GM04504 (cell line): ENCODE measurements around the gene KCNK7.
A peak's percentile ranks its signal among the peaks of the same experiment; 100 is the strongest.

Experiments
- DNase-seq: peaks from one replicate; pipeline ENCODE4 v3.0.0-alpha.2; 2012; ENCODE audit warnings: low read depth

Gene KCNK7

DNA sequence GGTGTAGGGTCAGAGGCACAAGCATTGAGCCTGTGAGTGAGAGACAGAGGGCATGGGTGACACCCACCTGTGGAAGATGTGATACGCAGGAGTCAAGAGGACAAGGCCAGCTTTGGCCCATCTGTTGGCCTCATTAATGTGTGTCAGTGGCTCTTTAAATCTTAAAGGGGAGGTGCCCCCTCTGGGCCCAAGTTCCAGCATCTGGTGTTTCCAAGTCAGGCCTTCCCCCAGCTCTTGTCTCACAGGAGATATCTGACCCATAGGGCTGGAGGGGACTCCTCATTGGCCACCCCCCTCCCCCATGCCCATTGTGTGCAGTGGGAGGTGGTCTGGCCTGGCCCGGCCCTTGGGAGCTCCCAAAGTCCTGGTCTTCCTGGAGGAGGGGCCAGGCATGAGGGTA lies 8.9 kb downstream of the KCNK7 start:
- no peak for DNase-seq

- DNase-seq: no peak
Measured at GRCh38 chr11:65586247-65586630, 9.4 kb downstream of the KCNK7 start.

DNA sequence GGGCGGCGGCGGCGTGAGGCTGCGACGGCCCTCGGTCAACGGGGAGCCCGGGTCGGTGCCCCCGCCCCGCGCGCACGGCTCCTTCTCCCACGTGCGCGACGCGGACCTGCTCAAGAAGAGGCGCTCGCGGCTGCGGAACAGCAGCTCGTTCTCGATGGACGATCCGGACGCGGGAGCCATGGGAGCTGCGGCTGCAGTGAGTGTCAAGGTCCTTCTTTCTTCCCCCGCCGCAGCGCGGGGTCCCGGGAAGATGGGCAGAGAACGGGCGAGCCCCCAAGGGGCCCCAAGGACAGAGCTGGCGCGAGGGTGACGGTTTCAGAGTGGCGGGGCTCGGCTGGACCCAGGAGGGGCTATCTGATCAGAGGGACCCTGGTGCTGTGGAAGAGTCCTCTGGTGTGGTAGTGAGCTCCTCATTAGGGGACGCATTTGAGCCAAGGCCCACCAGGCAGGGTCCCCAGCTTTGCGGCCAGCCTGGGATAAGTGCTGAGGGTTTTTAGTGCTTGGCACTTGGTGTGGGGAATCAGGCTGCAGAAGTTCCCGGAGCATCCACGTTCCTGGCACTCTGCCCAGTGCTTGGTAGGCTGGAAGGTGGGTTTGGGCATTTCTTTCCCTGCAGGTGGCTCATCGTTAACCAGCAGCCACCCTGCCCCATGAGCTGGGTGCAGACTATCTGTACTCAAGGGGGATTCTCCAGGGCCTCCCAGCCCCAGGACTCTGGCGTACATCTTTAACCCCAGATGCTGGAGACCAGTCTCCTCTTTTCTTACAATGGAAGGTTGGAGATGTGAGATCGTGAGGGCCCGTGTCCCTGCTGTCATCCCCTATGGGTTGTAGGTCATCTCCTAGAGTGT lies 10.0 kb downstream of the KCNK7 start:
- DNase-seq: no peak

GRCh38 chr11:65584723-65585171 lies 10.9 kb downstream of the KCNK7 start:
- no peak for DNase-seq

- DNase-seq: no peak
Measured at GRCh38 chr11:65584106-65584505, 11.5 kb downstream of the KCNK7 start.

GRCh38 chr11:65583589-65583988 lies 12.0 kb downstream of the KCNK7 start:
- DNase-seq: no peak

GRCh38 chr11:65581928-65582327 lies 13.7 kb downstream of the KCNK7 start:
- no peak for DNase-seq

- DNase-seq: no peak
Measured at GRCh38 chr11:65580756-65581155, 14.8 kb downstream of the KCNK7 start.

DNA sequence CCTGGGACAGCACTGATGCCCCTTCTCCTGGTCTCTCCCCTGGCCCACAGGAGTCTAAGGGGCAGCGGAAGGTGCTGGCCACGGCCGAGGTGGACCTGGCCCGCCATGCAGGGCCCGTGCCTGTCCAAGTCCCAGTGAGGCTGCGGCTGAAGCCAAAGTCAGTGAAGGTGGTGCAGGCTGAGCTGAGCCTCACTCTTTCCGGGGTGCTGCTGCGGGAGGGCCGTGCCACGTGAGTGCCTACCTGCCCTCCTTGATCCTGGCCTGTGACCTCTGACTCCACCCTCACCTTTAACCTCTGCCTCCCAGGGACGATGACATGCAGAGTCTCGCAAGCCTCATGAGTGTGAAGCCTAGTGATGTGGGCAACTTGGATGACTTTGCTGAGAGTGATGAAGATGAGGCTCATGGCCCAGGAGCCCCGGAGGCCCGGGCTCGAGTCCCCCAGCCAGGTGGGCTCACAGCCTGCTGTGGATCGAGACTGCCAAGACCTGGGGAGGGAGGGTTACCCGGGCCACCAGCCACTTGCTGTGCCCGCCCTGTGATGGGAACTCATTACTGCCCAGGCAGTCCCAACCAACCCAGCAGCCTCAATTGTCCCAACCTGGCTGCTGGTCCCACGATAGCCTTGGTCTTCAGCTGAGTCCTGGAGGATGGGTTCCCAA lies 15.4 kb downstream of the KCNK7 start:
- no peak for DNase-seq

DNA sequence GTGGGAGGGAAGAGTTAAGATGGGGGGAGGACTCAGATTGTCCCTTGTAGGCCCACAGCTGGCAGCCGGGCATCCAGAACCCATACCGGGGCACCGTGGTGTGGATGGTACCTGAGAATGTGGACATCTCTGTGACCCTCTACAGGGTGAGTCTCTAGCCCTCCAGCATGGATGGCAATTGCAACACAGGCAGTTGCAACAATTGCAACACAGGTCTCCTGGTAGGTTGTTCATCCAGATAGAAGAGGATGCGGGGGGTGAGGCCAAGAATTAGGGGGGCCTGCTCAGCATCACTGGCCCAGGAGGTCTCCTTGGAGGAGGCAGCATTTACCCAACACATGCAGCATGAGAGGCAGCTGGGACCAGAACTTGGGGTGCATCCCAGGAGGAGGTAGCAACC lies 16.3 kb downstream of the KCNK7 start:
- no peak for DNase-seq

- no peak for DNase-seq
Measured at GRCh38 chr11:65578667-65579066, 16.9 kb downstream of the KCNK7 start.

DNA sequence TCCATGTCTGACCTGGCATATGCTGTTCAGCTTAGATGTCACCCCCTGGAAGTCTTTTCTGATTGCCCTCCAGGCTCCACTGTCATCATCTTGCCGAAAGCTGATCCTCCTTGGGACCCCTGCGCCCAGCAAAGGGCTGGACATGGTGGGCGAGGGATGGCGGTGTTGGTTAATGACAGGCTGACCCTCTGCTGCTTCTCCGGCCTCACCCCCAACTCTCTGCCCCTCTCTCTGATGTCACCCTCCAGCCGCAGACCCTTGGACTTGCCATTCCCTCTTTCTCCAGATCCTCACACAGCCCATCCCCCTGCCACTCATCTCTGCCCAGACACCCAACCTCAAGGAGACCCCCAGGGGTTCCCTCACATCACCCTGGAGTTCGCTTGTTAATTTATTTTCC lies 17.5 kb downstream of the KCNK7 start:
- no peak for DNase-seq

DNA sequence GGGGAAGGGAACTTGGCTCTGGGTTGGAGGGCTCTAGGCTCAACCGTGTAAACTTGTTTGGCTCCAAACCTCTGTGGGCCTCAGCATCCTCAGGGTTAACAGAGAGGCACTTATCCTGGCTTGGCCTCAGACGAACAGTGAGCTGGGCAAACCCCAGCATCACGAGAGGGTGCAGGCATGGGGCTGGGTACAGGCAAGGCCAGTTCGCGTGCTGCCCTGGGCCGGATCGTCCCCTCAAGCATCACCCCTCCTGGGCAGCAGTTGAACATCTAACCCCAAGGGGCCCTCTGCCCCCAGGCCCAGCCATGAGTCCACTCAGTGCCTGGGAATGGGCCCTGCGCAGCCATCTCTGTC lies 17.9 kb downstream of the KCNK7 start:
- no peak for DNase-seq

DNA sequence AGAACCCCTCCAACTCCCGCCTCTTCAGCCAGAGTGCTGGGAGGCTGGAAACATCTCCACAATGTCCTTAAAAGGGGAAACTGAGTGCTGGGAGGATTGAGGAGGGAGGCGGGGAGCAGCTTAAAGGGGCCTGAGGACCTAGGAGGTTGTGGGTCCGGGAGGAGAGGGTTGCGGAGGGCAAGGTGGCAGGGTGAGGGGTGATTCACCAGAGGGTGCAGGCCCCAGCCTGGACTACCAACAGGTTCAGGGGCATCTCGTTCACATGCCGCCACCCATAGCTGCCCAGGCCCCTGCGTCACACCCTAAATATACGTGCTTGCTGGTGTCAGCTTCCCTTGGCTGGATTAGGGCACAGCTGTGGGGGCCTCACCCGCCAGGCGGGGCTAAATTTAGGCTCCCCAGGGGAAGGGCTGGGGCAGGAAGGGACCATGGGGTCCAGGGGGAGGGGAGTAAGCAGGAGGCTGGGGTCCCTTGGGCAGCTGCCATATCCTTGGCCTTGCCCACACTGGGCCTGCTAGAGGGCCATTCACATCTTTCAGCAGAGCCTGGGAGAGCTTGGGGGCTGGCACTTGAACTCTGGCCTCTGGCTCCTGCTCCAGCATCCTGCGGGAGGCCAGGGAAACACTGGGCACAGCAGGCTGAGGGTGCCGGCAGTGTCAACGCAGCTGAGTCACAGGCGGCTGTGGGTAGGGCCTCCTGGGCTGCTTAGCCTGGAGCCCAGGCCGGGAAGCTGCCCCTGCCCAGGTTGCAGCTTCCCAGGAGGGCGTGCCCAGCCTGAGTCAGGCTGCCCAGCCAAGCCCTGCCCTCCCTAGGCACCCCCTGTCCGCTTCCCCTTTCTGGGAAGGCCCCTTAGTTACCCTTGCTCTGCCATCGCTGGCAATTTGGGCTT lies 18.5 kb downstream of the KCNK7 start:
- DNase-seq: no peak

- DNase-seq: no peak
Measured at GRCh38 chr11:65576232-65576866, 19.3 kb downstream of the KCNK7 start.

DNA sequence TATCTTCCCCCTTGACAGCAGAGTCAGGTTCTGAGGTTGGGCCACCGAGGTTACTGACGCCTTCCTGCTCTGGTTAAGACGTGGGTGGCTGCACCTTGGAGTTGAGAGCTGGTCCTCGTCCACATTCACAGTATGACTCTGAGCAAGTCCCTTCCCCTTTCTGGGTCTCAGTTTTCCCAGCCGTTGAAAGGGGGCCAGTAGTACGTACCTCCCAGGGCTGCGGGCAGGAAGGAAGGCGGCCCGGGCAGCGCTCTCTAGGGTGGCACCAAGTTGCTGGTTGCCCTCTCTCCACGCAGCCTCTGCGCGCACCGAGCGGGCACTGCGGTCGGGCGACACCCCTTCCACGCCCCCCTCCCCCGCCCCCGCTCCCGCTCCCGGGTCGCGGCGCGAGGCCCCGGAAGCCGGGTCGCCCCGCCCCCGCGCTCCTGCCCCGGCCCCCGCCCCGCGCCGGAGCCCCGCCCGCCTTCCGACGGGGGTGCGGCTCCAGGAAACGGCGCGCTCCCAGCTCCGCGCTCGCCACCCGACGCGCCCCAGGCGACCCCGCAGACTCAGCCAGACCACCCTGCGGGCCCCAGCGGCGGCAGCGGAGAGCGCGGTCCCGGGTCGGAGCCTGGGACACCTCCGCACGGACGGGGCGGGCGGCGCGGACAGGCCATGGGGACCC lies 19.9 kb downstream of the KCNK7 start, which contains the start of gene EHBP1L1:
Gene EHBP1L1, plus strand, starts transcription at position 486 of the 664 bp plus-strand sequence. CDS start 250 bp downstream, outside the sequence.
- DNase-seq: no peak

GRCh38 chr11:65574811-65575567 lies 20.6 kb downstream of the KCNK7 start:
- DNase-seq: no peak

DNA sequence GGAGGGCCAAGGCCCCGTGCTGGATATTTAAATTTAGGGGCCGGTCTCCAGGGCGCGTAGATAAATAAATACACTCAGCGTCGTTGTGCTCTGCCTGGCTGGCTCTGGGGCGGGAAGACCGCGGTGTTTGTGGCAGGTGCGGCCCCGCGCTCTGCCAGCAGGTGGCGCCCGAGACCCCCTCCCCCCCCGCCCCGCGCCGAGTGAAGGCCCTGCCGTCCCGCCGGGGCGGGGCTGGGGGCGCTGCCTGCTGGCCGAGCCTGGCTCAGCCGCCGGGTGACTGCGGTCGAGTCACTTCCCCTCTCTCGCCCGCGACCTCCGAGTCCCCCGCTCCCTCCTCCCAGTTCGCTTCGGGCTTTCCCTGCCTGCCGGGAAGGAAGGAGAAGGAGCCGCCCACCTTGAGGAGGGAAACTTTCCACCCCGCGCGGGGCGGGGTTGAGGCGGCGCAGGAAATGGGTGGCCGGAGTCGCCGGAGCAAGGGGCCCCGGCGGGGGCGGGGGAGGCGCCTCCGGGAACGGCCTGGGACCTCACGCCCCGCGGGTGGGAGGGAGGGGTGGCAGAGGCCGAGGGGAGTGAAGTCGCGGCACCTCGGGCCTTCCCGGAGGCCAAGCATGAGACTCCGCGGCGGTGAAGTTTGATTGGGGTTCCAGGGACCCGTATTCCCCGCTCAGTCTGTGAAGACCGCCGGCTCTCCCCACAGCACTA lies 21.3 kb downstream of the KCNK7 start:
- DNase-seq: peak; percentile 86

GRCh38 chr11:65573391-65574079 lies 22.1 kb downstream of the KCNK7 start:
- no peak for DNase-seq
